ENCODE measurements around the gene RBBP7.

- TF ChIP-seq CTCF (IDR thresholded peaks at IDR 0.05; ENCODE audit: insufficient read depth, low read length, poor library complexity, severe bottlenecking) (no peak), EZH2phosphoT487 (conservative IDR thresholded peaks at IDR 0.05; ENCODE audit: low read length) (no peak)
These were observed 31.7 kb downstream of the RBBP7 start for GRCh38 chrX:16838202-16839066.

Data from SU-DHL-6 (cell line).